IPS DF 6.9 (cell line): Measurements from ENCODE around the gene MYBPC2.

Source experiments
- DNase-seq: peaks from one replicate; pipeline ENCODE4 v3.0.0-alpha.2; 2013; ENCODE audit warnings: low read depth, low spot score
- H3K27ac ChIP-seq: one replicate; pipeline ENCODE4 v1.5.1; 2013; ENCODE audit warnings: low read length, control low read depth
- H3K27me3 ChIP-seq: 2 replicates; pipeline ENCODE4 v1.6.1; 2013; ENCODE audit warnings: mild to moderate bottlenecking, low read length; ENCODE audit not compliant: control insufficient read depth, insufficient read depth
- H3K36me3 ChIP-seq: 2 replicates; pipeline ENCODE4 v1.6.1; 2013; ENCODE audit warnings: low read length; ENCODE audit not compliant: control insufficient read depth, insufficient read depth
- H3K4me1 ChIP-seq: 2 replicates; pipeline ENCODE4 v1.6.1; 2013; ENCODE audit warnings: low read length; ENCODE audit not compliant: control insufficient read depth, insufficient read depth
- H3K4me3 ChIP-seq: 2 replicates; pipeline ENCODE4 v1.5.1; 2013; ENCODE audit warnings: mild to moderate bottlenecking, low read length
- H3K9me3 ChIP-seq: 2 replicates; pipeline ENCODE4 v1.6.1; 2013; ENCODE audit warnings: low read length, inconsistent platforms; ENCODE audit not compliant: control insufficient read depth, insufficient read depth
- WGBS: extraction: QIAGEN DNeasy Blood & Tissue Kit; methylation state at CpG from one replicate; pipeline ENCODE4 v1.1.7; 2013; ENCODE audit warnings: mixed read lengths, missing lambda C conversion rate; ENCODE audit not compliant: insufficient read length, insufficient coverage; 5-methylcytosine and 5-hydroxymethylcytosine counted together

Gene MYBPC2

GRCh38 chr19:50481351-50482149 is 48.9 kb downstream of the MYBPC2 start:
- Histone ChIP-seq H3K4me3 (no peak overlapping the region), H3K9me3 (peaks cover 11% of the 10 kb centered on the region), H3K27ac (no peak overlapping the region), H3K27me3 (no peaks in the 10 kb centered on the region; the same call in 1 of the 2 replicates), H3K4me1 (no peaks in the 10 kb centered on the region; the same call in 1 of the 2 replicates), H3K36me3 (peaks cover 7% of the 10 kb centered on the region; the same call in 1 of the 2 replicates)
- WGBS = no CpG with 5 or more reads among the region's 27 CpGs
- DNase-seq = no peak

- no peaks in the 10 kb centered on the region; the same call in 1 of the 2 replicates for H3K27me3 ChIP-seq
- H3K9me3 ChIP-seq = peaks cover 11% of the 10 kb centered on the region
- no CpG with 5 or more reads among the region's 16 CpGs for WGBS
- DNase-seq = no peak
- H3K27ac ChIP-seq = no peak overlapping the region
- H3K4me1 ChIP-seq = no peaks in the 10 kb centered on the region; the same call in 1 of the 2 replicates
- no peak overlapping the region for H3K4me3 ChIP-seq
- peaks cover 7% of the 10 kb centered on the region; the same call in 1 of the 2 replicates for H3K36me3 ChIP-seq
Measured at GRCh38 chr19:50482271-50482855, 49.7 kb downstream of the MYBPC2 start.

DNA sequence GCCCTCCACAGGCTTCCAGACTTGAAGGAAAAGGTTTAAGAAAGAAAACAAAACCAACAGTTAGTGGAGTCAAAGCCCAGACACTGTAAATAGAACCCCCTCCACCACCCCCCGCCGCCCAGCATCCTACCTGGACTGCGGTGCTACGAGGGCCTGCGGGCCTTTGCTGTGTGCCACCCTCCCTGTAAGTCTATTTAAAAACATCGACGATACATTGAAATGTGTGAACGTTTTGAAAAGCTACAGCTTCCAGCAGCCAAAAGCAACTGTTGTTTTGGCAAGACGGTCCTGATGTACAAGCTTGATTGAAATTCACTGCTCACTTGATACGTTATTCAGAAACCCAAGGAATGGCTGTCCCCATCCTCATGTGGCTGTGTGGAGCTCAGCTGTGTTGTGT is 50.2 kb downstream of the MYBPC2 start:
- DNase-seq = no peak
- no peak overlapping the region for H3K27ac ChIP-seq
- peaks cover 7% of the 10 kb centered on the region; the same call in 1 of the 2 replicates for H3K36me3 ChIP-seq
- no peaks in the 10 kb centered on the region; the same call in 1 of the 2 replicates for H3K27me3 ChIP-seq
- no CpG with 5 or more reads among the region's 10 CpGs for WGBS
- H3K9me3 ChIP-seq = peaks cover 12% of the 10 kb centered on the region
- H3K4me1 ChIP-seq = no peaks in the 10 kb centered on the region; the same call in 1 of the 2 replicates
- no peak overlapping the region for H3K4me3 ChIP-seq

GRCh38 chr19:50485284-50485955 is 52.7 kb downstream of the MYBPC2 start:
- H3K4me3 ChIP-seq = no peak overlapping the region
- no peak overlapping the region for H3K27ac ChIP-seq
- no peak for DNase-seq
- H3K4me1 ChIP-seq = no peaks in the 10 kb centered on the region; the same call in 1 of the 2 replicates
- peaks cover 12% of the 10 kb centered on the region for H3K9me3 ChIP-seq
- no peaks in the 10 kb centered on the region; the same call in 1 of the 2 replicates for H3K27me3 ChIP-seq
- H3K36me3 ChIP-seq = peaks cover 6% of the 10 kb centered on the region; the same call in 1 of the 2 replicates
- no CpG with 5 or more reads among the region's 10 CpGs for WGBS

DNA sequence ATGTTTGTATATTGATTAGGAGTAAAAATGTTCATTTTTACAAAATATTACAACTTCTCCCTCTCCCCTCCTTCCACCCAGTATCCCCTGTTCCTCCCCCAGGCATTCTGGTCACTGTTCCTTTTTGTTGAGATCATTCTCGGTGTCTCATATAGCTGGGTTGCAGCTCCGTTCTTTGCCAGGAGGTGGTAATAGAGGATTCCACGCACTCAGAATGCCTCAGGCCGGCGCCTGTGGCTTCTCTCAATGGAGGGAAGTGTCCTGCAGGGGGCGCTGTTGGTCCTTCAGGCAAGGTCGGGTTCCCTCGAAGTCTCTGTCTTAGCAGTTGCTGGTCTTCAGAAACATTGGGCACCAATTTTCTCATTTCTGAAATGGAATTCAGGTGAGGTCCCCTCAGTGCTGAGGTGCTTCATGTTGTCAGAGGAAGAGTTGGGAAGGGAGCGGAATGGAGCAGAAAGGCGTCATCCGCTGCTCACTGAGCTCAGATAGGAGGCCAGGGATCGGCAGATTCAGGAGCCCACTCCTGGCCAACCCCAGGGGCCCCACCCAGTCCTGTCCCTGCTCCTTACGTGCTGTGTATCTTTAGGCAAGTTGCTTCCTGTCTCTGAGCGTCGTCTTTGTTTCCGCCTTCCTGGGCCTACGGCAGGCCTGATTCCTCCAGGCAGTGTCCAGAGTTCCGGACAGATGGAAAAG is 54.3 kb downstream of the MYBPC2 start:
- Histone ChIP-seq H3K27me3 (no peaks in the 10 kb centered on the region; the same call in 1 of the 2 replicates), H3K27ac (no peak overlapping the region), H3K4me3 (no peak overlapping the region), H3K4me1 (no peaks in the 10 kb centered on the region; the same call in 1 of the 2 replicates), H3K36me3 (no peaks in the 10 kb centered on the region; the same call in 1 of the 2 replicates), H3K9me3 (peaks cover 12% of the 10 kb centered on the region)
- no CpG with 5 or more reads among the region's 18 CpGs for WGBS
- DNase-seq = no peak

DNA sequence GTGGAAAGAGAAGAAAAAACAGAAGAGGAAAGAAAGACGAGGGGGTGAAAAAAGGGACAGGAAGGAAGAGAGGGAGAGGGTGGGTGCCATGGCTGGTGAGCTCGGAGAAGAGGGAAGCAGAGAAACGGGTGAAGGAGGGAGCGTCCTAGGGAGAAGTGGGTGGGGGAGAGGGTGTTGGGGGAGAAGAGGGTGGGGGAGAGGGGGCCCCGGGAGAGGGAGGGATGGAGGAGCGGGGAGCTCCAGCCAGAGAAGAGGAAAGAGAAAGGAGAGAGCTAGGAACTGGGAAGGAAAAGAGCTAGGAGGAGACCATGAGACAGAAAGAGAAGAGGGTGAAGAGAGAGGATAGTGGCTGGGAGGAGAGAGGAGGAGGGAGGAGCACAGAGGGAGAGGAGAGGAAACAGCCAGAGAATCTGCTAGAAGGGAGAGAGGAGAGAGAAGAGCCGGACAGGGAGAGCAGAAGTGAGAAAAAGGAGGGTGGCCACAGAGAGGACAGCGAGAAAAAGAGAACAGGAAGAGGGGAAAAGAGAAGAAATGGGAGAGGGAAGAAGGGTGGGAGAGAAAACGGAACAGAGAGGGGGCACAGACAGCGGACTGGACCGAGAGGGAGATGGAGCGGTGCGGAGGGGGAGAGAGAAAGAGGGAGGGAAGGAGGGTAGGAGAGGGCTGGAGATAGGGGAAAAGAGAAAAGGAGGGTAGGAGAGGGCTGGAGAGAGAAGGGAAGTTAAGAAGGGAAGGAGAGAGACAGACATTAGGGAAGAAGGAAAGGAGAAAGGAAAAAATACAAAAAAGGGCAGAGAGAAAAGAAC is 55.9 kb downstream of the MYBPC2 start:
- Histone ChIP-seq H3K4me1 (no peaks in the 10 kb centered on the region; the same call in 1 of the 2 replicates), H3K4me3 (no peak overlapping the region), H3K9me3 (peaks cover 14% of the 10 kb centered on the region), H3K27me3 (no peaks in the 10 kb centered on the region; the same call in 1 of the 2 replicates), H3K36me3 (no peaks in the 10 kb centered on the region), H3K27ac (no peak overlapping the region)
- no peak for DNase-seq
- no CpG with 5 or more reads among the region's 13 CpGs for WGBS

- no peaks in the 10 kb centered on the region; the same call in 1 of the 2 replicates for H3K27me3 ChIP-seq
- H3K4me1 ChIP-seq = no peaks in the 10 kb centered on the region; the same call in 1 of the 2 replicates
- no CpG with 5 or more reads among the region's 24 CpGs for WGBS
- no peak for DNase-seq
- peaks cover 17% of the 10 kb centered on the region for H3K9me3 ChIP-seq
- no peak overlapping the region for H3K4me3 ChIP-seq
- no peak overlapping the region for H3K27ac ChIP-seq
- no peaks in the 10 kb centered on the region for H3K36me3 ChIP-seq
Measured at GRCh38 chr19:50489461-50490011, 56.8 kb downstream of the MYBPC2 start.

- H3K9me3 ChIP-seq = peaks cover 12% of the 10 kb centered on the region
- H3K4me1 ChIP-seq = no peaks in the 10 kb centered on the region; the same call in 1 of the 2 replicates
- no peak overlapping the region for H3K27ac ChIP-seq
- no peak overlapping the region for H3K4me3 ChIP-seq
- H3K36me3 ChIP-seq = no peaks in the 10 kb centered on the region
- WGBS = no CpG with 5 or more reads among the region's 18 CpGs
- no peaks in the 10 kb centered on the region for H3K27me3 ChIP-seq
- no peak for DNase-seq
Measured at GRCh38 chr19:50490411-50490811, 57.7 kb downstream of the MYBPC2 start.

DNA sequence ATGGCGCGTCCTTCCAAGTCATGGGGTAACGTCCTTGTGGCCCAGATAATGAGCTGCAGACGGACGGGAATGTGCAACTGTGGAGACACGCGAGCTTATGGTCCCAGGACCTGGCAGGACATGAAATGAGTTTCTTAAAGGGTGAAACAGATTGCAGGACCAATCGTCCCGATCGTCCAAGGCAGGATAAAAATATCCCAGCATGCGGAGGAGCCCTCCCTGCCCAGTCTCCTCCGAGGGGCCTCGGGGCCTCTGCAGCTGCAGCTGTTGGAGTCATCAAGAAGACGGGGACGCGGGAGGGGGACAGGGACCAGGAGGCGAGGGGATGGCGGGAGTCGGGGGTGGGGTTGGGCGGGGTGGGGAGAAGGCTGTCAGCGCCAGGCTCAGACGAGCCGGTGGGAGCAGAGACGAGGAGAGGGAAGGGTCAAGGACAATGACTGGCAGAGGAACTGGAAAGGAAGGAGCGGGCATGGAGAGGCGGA is 58.3 kb downstream of the MYBPC2 start:
- Histone ChIP-seq H3K4me3 (no peak overlapping the region), H3K36me3 (no peaks in the 10 kb centered on the region), H3K4me1 (no peaks in the 10 kb centered on the region; the same call in 1 of the 2 replicates), H3K27me3 (no peaks in the 10 kb centered on the region), H3K27ac (no peak overlapping the region), H3K9me3 (peaks cover 8% of the 10 kb centered on the region)
- DNase-seq = no peak
- WGBS = no CpG with 5 or more reads among the region's 26 CpGs
